ENCODE measurements around the gene TRMT5.

DNA sequence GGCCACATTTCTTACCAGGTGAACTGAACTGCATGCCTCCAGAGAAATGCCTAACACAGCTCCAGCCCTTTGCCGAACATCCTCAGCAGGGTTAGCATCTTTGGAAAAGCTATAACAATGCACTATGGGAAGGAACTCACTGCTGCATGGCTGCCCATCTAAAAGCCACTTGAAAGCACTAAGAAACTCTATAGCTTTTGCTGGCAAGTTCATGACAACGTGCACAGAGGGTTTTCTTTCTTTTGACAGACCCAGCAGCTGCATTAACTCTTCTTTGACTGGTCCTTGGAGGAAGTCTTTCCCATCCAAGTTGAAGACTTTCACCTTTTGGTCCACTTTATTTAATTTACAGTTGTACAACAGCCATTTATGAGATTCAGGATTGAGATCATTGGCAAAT lies 5.3 kb downstream of the TRMT5 start:
- TF ChIP-seq RARB (CRISPR knock-in tag; IDR thresholded peaks at IDR 0.05) (no peak), CSDC2 (CRISPR knock-in tag; IDR thresholded peaks at IDR 0.05) (no peak), ZFP30 (CRISPR knock-in tag; IDR thresholded peaks at IDR 0.05) (no peak), ZC3H10 (CRISPR knock-in tag; IDR thresholded peaks at IDR 0.05) (no peak), ARNTL (CRISPR knock-in tag; IDR thresholded peaks at IDR 0.05; ENCODE audit: borderline replicate concordance, low read depth) (no peak)
- TF ChIP-seq, protein P1, sequence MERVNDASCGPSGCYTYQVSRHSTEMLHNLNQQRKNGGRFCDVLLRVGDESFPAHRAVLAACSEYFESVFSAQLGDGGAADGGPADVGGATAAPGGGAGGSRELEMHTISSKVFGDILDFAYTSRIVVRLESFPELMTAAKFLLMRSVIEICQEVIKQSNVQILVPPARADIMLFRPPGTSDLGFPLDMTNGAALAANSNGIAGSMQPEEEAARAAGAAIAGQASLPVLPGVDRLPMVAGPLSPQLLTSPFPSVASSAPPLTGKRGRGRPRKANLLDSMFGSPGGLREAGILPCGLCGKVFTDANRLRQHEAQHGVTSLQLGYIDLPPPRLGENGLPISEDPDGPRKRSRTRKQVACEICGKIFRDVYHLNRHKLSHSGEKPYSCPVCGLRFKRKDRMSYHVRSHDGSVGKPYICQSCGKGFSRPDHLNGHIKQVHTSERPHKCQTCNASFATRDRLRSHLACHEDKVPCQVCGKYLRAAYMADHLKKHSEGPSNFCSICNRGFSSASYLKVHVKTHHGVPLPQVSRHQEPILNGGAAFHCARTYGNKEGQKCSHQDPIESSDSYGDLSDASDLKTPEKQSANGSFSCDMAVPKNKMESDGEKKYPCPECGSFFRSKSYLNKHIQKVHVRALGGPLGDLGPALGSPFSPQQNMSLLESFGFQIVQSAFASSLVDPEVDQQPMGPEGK (CRISPR knock-in tag; IDR thresholded peaks at IDR 0.05; ENCODE audit: borderline replicate concordance): no peak
